ENCODE results near the gene C2CD2.

Gene C2CD2

GRCh38 chr21:41886328-41886727 lies 67.5 kb downstream of the C2CD2 start:
- no peak for DNase-seq (ENCODE audit: low read depth)

GRCh38 chr21:41885341-41886024 lies 68.3 kb downstream of the C2CD2 start:
- no peak for DNase-seq (ENCODE audit: low read depth)

GRCh38 chr21:41884501-41885030 lies 69.3 kb downstream of the C2CD2 start:
- no peak for DNase-seq (ENCODE audit: low read depth)

- DNase-seq (ENCODE audit: low read depth) = no peak
These were observed 70.2 kb downstream of the C2CD2 start for GRCh38 chr21:41883582-41883981.

- no peak for DNase-seq (ENCODE audit: low read depth)
These were observed 72.8 kb downstream of the C2CD2 start for GRCh38 chr21:41881051-41881450.

GRCh38 chr21:41880153-41880552 lies 73.7 kb downstream of the C2CD2 start:
- DNase-seq (ENCODE audit: low read depth) = no peak

- peak; percentile 77 for DNase-seq (ENCODE audit: low read depth)
These were observed 74.4 kb downstream of the C2CD2 start, which contains the start of gene PRDM15 for GRCh38 chr21:41879190-41879998. Gene PRDM15, minus strand, starts transcription at chr21:41879344. Its CDS starts 18,981 bp downstream, at chr21:41860363.

GRCh38 chr21:41878831-41879189 lies 75.0 kb downstream of the C2CD2 start:
- DNase-seq (ENCODE audit: low read depth) = peak; percentile 69

GRCh38 chr21:41877901-41878830 lies 75.7 kb downstream of the C2CD2 start:
- peak; percentile 6 for DNase-seq (ENCODE audit: low read depth)

- DNase-seq (ENCODE audit: low read depth) = no peak
These were observed 76.7 kb downstream of the C2CD2 start for GRCh38 chr21:41876928-41877652.

- DNase-seq (ENCODE audit: low read depth) = no peak
These were observed 77.4 kb downstream of the C2CD2 start for GRCh38 chr21:41876396-41876795.

GRCh38 chr21:41875086-41875485 lies 78.7 kb downstream of the C2CD2 start:
- no peak for DNase-seq (ENCODE audit: low read depth)

GRCh38 chr21:41874611-41875010 lies 79.2 kb downstream of the C2CD2 start:
- no peak for DNase-seq (ENCODE audit: low read depth)

GRCh38 chr21:41873426-41873825 lies 80.4 kb downstream of the C2CD2 start:
- no peak for DNase-seq (ENCODE audit: low read depth)

- DNase-seq (ENCODE audit: low read depth) = no peak
These were observed 80.8 kb downstream of the C2CD2 start for GRCh38 chr21:41873005-41873404.

- DNase-seq (ENCODE audit: low read depth) = no peak
These were observed 82.4 kb downstream of the C2CD2 start for GRCh38 chr21:41871293-41872030.

GRCh38 chr21:41869771-41870170 lies 84.0 kb downstream of the C2CD2 start:
- no peak for DNase-seq (ENCODE audit: low read depth)

GRCh38 chr21:41868062-41868710 lies 85.6 kb downstream of the C2CD2 start:
- DNase-seq (ENCODE audit: low read depth) = no peak

GRCh38 chr21:41867313-41867712 lies 86.5 kb downstream of the C2CD2 start:
- DNase-seq (ENCODE audit: low read depth) = no peak

- no peak for DNase-seq (ENCODE audit: low read depth)
These were observed 87.5 kb downstream of the C2CD2 start for GRCh38 chr21:41866274-41866809.

Measured in activated T-cell treated with anti-CD3 and anti-CD28 coated beads for 1 hour (primary cell).